GM21717 (cell line): ENCODE results near the gene CFAP61.

Experiments used
- ATAC-seq: cut with Tn5 transposase; IDR thresholded peaks from one replicate; pipeline ENCODE4 v1.9.1; 2021; ENCODE audit warnings: mild to moderate bottlenecking, moderate library complexity; ENCODE audit not compliant: unreplicated experiment

Gene CFAP61

GRCh38 chr20:20034486-20034885, 17.8 kb upstream of the CFAP61 start:
- ATAC-seq, result no peak

- ATAC-seq, result no peak
Observed at GRCh38 chr20:20036756-20037155, 15.6 kb upstream of the CFAP61 start.

- no peak for ATAC-seq
Observed at GRCh38 chr20:20037960-20038359, 14.4 kb upstream of the CFAP61 start.

- no peak for ATAC-seq
Observed at GRCh38 chr20:20038586-20038985, 13.7 kb upstream of the CFAP61 start.

GRCh38 chr20:20039752-20040387, 12.5 kb upstream of the CFAP61 start:
- ATAC-seq, result no peak

GRCh38 chr20:20051767-20052073, 612 bp upstream of the CFAP61 start:
- no peak for ATAC-seq

GRCh38 chr20:20060234-20060998, 8.1 kb downstream of the CFAP61 start:
- no peak for ATAC-seq

GRCh38 chr20:20063941-20064702, 11.8 kb downstream of the CFAP61 start:
- ATAC-seq, result no peak

- no peak for ATAC-seq
Observed at GRCh38 chr20:20065361-20065760, 13.0 kb downstream of the CFAP61 start.

- ATAC-seq, result no peak
Observed at GRCh38 chr20:20070871-20071726, 18.8 kb downstream of the CFAP61 start.

- ATAC-seq, result no peak
Observed at GRCh38 chr20:20073801-20074371, 21.6 kb downstream of the CFAP61 start.

- no peak for ATAC-seq
Observed at GRCh38 chr20:20075032-20075431, 22.7 kb downstream of the CFAP61 start.

- no peak for ATAC-seq
Observed at GRCh38 chr20:20076297-20077065, 24.1 kb downstream of the CFAP61 start.

- no peak for ATAC-seq
Observed at GRCh38 chr20:20078041-20078440, 25.7 kb downstream of the CFAP61 start.

GRCh38 chr20:20079102-20079784, 26.9 kb downstream of the CFAP61 start:
- ATAC-seq, result no peak

- ATAC-seq, result peak; percentile 52
Observed at GRCh38 chr20:20083807-20084206, 31.5 kb downstream of the CFAP61 start.

GRCh38 chr20:20084296-20084752, 32.0 kb downstream of the CFAP61 start:
- no peak for ATAC-seq

- no peak for ATAC-seq
Observed at GRCh38 chr20:20085071-20085470, 32.7 kb downstream of the CFAP61 start.

GRCh38 chr20:20085812-20086211, 33.5 kb downstream of the CFAP61 start:
- no peak for ATAC-seq
